ENCODE results near the gene SGMS1.

SGMS1 gene

DNA sequence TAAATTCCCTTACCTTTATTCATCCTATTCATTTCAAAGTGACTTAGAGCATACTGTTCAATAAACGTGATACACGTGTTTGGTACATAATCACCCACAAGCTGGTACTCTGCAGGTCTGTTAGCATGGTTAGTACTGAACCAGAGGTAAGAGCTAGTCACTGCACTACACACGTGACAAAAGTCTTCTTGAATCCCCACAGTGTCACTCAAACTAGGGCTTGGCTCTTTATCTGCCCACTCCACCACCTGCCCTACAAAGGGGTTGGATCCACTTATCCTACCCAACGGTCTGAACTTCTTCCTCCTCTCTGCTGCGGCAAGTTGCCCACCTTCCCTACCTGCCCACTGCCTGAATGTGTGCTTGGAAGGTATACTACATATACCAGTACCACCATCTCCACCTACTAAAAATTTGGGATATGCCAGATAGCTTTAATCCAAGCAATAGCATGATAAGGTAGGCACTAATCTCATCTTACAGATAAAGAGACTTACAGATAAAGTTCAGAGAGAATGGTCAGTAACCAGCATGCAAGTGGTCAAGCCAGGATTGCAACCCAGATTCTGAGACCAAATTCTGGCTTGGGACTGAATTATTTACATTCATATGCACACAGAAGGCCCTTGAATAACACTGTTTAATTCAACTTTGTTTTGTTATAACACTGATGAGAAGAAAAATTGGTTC lies 92.2 kb downstream of the SGMS1 start:
- no peak for DNase-seq

DNA sequence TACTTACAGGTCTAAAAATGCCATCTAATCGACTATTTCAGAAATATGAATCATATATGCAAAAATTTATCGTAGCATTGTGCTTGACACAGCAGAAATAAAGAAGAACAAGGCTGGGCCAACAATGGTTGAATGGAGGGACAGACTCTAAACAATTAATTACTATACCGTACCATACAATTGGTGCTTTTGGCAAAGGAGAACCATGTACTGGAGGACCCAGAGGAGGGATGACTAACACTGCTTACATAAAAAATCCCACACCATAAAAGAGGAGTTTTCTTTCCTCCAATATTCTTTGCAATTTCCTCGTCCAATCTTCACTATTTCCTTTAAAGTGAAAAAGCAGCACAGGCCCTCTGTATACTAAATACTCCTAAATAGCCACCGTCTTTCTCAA lies 94.1 kb downstream of the SGMS1 start:
- DNase-seq = no peak

DNA sequence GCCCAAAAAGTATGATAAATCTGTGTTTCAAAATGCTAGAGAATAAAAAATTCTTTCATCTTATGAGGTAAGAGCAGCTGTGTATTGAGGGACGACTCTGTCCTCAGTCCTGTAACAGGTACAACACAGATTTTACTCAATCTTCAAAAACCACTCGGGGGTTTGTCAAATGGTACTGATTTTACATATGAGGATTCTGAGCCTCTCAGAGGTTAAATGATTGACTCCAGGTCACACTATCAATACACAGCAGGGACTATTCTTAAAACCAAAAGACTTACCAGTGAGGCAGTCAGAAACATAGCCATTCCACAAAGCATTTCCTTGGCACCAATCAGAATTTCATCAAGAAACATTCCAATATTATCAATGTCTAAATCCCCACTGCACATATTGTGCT lies 95.5 kb downstream of the SGMS1 start:
- no peak for DNase-seq

DNA sequence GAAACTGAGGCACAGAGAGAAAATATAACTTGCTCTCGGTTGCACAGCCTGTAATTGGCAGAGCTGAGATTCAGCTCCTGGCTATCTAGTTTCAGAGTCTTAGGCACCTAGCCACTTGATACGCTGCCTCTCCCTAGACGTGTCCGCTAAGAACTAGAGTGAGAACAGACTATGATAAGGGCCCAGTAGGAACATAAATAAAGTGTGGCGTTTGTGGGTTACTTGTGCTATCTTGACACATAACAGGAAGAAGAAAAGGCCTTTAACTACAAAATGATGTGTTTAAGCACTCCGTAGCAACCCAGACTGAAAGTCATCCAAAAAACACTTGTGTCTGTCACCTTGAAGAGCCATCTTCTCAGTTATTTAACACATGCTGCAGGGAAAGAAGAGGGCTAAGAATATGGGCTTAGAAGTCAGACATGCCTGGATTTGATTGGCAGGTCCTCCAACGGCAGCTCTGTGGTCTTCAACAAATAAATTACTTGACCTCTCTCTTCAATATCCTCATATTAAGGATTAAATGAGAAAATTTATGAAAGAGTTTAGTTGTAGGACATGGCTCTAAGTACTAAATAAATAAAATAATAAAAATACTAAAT lies 96.2 kb downstream of the SGMS1 start:
- DNase-seq = no peak

DNA sequence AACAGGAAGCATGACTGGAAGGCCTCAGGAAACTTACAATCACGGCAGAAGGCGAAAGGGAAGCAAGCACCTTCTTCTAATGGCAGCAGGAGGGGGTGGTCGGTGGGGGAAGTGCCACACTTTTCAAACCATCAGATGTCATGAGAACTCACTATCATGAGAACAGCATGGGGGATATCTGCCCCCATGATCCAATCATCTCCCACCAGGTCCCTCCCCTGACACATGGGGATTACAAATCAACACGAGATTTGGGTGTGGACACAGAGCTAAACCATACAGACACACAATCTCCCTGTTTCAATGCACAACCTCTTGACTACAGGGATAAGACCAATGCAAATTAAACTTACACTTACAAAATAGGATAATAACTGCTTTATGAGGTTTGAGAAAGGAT lies 97.6 kb downstream of the SGMS1 start:
- DNase-seq = no peak

DNA sequence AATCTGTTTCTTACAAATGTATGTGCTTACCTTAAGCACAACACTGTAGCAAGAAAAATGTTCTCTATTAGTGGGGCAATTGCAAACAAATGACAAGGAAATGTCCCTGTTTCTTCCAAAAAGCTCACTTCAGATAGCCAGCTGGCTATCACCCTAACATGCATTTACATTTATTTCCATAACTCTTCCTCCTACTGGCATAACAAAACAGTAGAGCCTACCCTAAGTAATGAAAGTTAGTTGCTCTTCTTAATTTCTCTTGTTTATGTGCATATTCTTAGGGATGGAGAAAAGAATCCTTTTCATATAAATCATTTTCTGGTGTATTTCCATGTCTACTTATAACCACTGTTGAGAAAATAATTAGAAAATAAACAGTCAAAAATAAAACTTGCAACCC lies 100.4 kb downstream of the SGMS1 start:
- DNase-seq = no peak

DNA sequence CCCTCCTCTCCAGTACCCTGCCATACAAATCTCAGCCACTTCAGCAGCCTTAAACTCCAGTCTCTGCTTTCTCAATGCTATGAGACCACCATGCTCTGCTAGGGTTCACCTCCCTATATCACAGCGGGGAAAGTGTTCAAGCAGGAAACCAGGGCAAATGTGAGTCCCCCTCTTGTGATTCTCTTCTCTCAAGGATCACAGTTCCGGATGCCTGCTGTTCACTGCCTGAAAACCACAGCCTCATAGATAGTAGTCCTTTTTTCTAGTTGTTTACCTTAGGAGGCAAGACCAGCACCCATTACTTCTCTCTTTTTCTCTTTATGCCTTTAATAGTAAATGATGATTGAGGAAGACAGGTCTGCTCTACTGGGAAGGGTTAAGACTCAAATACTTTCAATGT lies 100.8 kb downstream of the SGMS1 start:
- no peak for DNase-seq

DNA sequence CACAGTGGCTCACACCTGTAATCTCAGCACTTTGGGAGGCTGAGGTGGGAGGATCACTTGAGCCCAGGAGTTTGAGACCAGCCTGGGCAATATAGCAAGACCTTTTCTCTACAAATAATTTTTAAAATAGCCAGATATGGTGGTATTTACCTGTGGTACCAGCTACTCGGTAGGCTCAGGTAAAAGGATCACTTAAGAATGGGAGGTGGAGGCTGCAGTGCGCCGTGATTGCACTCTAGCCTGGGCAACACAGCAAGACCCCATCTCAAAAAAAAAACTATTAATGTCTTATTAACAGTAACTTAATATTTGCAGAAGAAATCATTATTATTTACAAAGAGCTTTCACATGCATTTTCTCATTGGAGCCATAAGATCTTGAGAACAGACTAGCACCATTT lies 103.6 kb downstream of the SGMS1 start:
- no peak for DNase-seq

DNA sequence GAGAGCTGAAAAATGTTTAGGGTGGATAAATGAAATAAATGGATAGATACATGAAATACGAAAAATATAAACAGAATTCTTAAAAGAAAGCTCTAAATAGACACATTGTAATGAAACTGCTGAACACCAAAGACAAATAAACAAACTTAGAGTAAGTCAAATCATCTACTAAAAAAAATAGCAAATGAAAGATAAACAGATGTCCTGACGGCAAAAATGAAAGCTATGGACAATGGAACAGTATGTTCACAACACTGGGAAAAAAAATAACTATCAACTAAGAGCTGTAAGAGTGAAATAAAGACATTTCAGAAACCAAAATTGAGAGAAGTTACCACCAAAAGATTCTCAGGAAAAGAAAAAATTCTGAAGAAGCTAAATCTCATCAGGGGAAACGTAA lies 106.1 kb downstream of the SGMS1 start:
- DNase-seq = no peak

DNA sequence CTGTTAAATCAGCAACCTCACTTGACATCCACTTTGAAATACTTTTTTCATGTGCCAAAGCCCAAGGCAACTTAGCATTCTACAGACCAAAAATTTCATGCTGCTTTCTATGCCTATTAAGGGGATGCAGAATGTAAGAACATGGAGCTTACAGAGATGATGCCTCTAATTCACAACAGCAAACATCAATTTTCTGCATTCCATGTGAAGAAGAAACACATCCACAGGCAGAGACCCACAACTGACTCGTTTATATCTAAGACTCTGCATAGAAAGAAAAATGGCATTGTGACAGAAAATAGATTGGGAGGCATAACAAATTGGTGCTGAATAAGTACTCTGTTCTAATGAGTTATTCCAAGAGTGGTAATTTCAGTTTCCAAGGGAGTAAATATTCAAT lies 107.6 kb downstream of the SGMS1 start:
- DNase-seq = no peak

DNA sequence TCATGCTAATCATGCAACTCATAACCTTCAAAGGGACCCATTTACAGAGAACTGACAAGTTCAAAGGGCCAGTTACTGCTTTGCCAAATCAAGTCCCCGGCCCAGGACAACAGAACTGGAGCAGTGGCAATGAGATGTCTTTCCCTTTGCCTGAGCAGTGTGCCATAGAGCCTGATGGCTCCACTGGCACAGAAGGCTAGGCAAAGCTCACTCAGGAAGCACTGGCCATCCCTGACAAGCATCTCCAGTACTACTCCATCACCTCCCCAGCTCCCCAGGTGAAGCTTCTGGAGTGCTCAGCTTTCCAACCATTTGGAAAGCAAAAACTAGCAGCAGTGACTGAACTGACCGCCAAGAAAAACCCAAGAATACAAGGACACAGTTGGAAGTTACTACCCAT lies 108.3 kb downstream of the SGMS1 start:
- no peak for DNase-seq

DNA sequence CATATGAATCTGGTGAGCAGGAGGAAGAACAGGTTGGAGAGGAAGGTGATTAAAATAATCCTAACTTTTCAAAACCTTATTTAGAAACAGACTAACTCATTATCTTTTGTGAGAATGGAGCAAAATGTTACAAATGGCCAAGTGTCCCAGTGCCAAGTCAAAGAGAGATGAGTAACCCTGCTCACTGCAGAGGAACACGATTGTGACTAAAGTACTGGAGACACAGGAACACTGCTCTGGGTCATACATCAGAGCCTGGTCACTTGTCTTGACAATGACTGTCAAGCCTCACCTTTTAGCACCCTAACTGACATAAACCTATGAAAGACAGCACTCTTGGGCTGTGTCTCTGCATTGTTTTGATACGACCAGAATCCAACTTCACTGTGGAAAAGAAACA lies 108.8 kb downstream of the SGMS1 start:
- no peak for DNase-seq

DNA sequence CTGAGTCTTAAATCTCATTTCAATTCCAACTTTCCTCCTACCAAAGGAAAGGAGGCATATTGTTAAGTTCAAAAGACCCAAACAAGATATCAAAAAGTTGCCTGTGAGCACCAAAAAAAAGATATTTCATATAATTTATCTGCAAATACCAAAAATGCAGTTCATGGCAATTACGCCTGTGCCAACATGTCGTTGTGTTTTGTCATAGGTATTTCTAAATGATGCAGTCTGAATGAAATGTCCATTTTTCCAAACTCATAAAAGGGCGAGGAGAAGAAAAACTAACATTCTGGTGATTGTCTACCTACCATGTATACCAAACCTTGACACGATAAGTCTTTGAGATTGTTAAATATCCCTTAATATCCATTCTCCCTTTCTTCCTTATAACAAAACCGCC lies 109.8 kb downstream of the SGMS1 start:
- no peak for DNase-seq

DNA sequence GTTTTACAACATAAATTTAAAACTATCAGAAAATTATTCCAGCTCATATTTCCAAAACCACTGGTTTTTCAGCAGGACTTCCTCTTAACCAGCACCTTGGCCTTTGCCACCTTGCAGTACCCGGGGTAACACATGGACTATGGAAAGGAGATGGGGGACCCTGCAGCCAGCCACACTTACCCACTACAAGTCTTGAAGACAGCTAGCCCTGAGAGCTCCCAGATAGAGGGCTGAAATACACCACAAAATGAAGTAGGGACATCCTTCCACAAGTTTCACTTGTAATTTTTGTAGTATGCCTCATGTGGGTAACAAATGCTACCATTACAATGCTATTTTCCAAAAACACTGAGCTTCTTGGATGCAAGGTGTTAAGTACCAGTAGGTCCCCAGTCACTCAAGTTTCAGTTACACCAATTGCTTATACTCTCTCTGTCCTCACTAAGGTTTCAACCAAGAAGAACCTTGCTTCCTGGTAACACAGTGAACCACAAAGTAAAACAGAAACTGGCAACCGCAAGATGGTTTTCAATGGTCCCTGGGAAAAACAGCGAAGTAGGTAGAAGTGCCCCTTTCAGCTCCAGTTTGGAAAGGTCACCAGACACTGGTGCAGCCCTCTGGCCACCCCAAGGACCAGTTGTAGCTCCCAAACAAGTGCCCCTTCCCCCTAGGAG lies 110.9 kb downstream of the SGMS1 start:
- no peak for DNase-seq

DNA sequence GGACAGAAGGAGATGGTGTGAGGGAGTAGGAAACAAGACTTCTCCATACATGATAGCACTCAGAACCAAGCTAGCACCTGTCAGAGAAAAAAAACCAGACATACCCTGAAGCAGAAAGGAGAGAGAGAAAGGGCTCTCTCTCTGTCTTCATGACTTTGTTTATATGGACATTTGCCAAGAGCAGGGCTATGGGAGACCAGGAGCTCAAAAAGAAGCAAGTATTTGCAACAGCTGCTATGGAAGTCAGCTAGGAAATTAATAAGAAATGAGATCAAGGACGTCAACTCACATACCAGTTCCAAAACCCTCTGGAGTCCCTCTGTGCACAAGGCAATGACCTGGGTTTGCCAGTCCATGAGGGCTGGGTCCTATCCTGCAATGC lies 111.6 kb downstream of the SGMS1 start:
- no peak for DNase-seq

DNA sequence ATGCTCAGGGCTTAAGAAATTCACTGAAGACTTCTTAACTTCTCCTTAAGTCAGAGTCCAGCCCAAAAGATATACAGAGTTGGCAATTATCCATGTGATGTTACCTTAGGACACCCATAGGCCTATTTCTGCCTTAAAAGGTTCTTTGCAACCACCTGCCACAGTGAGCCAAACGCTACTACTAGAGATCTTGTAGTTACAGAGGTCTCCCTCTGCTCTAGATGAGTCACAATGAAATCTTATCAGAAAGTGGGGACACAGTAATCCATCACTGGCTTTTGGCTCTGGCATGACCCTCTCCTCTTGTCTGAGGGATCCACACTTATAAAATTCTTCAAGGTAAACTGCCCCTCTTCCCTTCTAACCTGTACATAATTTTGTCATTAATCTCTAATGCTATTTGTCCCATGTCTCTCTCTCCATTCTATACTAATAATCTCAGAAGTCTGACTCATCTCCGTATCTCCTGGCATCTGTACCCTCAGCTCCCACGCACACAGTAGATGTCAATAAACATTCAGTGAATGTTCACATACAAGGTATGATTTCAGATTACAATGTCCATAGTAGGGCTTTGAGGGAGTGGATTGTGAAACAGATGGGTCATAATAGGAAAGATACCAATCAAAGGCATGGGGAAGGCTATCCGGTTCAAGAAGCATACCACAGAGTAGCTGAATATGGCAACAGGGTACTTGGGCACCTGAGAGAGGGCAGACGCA lies 112.1 kb downstream of the SGMS1 start:
- no peak for DNase-seq

DNA sequence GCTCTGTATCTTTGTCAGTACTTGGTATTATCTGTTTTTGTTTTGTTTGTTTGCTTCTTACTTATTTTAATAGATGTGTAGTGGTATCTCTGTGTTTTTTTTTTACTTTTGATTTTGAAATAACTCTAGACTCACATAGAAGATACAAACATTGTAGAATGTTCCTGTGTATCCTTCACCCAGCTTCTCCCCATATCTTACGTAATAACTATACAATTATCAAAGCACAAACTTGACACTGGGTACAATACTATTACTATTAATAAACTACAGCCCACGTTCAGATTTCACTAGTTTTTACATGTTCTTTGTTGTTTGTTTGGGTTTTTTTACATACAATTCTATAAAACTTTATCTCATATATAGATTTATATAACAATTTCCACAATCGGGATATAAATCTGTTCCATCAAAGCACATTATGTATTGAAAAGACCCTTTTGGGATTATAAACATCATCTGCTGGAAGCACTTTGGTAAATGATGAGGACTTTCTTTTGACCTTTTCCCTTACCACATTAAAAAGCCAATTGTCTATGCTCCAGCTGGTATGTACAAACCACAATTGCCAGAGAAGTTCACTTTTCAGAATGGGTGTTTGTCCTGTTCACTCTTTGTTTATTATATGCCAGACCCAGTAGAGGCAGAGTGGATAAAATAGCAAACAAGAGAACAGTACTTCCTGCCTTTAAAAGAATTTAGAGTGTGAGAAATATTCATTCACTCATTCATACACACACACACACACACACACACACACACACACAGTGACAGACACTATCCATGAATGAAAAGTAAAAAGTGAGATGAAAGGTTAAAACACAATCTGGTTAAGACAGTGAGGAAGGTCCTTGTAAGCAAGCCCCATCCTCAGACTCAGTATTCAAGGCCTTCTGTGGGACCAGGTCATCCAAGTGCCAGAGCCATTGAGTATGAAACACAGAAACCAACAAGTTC lies 113.0 kb downstream of the SGMS1 start:
- DNase-seq = no peak

DNA sequence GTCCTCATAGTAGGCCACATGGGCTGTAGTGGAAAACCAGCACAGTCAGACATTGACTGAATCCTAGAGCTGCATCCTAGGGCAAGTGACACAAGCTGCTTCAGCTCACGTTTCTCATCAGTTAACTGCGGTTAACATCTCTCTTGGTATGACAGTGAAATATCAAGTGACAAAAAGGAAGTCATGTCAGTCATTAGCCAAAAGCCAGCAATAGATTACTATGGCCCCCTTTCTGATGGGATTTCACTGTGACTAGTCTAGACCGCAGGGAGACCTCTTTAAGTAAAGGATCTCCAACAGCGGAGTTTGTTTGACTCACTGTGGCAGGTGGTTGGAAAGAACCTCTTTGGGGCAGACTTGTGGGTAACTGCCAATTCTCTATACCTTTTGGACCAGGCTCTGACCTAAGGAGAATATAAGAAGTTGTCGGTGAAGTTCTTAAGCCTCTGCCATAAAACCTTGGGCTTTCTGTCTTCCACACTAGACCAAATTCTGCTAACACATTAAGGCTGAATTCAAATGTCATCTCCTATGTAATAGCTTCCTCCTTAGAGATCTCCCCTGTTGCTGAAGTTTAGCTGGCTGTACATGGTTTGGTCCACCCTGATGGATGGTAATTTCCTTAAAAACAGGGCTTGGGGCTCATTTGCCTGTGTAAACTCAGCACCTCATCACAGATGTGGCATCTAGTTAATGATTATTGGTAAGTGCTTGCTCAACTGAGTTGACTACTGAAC lies 115.3 kb downstream of the SGMS1 start:
- DNase-seq = no peak

DNA sequence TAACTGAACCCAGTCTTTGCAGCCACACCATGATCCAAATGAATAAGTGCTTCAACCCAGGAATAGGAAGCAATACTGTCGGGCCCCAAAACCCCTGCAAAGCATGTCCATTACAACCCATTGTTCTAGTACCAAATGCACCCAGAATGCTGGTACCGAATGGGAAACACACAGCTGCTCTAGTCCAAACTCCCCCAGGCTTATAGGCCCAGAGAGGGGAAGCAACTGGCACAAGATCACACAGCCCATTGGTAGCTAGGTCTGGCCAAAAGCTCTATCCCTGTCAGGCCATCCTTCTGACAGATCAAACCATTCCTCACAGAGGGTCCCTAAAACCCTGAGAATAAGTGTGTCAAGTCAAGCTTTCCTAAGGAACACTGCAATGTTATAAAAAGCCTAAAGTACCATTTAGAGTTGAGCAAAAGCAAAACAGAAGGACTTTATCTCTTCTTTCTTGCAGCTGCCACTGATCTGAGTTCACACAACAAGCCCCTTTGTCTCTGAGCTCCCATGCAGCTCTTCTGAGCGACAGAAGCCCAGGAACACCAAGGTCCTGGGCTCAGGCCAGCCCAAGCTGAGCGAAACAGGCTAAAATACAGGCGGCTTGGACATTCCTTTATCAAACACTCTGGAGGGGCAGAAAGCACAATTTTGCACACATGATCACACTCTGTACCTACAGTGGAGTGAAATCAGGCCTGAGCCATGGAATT lies 116.7 kb downstream of the SGMS1 start:
- no peak for DNase-seq

DNA sequence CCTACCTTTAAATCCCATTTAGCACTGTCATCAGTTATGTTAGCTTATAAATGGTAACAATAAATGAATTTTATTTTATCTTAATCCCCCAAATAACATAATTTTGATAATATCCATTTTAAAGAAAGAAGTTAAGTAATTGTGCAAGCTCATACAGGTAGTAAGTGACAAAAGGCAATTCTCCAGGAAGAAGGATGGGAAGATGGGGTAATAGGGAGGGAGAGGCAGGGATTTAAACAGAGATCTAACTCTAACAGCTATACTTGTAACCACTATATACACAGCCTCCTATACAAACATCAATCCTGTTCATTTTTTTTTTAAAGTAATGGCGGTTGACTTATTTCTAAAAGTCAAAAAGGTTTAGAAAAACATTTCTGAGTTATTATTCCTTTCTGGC lies 119.4 kb downstream of the SGMS1 start:
- no peak for DNase-seq

DNA sequence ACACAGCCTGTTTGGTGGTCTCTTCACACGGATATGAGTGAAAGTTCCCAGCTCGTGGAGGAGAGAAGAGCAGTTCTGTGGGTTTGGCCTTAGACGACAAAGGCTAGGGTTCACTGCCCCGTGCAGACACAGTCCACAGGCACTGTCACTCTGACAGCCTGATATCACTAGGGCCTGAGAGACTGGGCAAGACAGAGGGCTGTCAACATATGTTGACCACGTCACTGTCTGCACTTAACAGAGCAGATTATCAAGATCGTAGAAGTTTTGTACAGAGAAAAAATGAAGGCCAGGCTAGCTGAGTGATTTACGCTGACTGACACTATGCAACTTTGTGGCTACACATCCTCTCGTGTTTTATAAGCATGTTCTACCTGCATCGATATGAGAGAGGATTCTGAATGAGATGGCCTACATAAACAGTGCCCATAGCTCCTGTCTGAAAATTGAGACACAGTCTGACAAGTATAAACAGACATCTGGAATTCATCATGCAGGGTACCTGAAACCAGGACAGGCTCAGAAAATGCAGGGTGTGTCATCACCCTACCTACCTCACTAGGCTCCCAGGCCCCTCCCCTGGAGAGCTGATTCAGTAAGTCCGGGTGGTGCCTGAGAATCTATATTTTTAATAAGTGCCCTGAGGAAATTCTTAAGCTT lies 120.0 kb downstream of the SGMS1 start:
- DNase-seq = no peak

Measured in CD4-positive, alpha-beta T cell treated with Interferon gamma for 1 hour (primary cell).